Activated naive CD8-positive, alpha-beta T cell (primary cell): ENCODE results near the gene BRINP3.

Experiments
- H3K27ac Mint-ChIP-seq: one replicate; pipeline ENCODE4 v1.8.0; 2021; ENCODE audit warnings: mixed read lengths
- H3K27me3 Mint-ChIP-seq: one replicate; pipeline ENCODE4 v1.8.0; 2021; ENCODE audit warnings: mixed read lengths
- H3K36me3 Mint-ChIP-seq: one replicate; pipeline ENCODE4 v1.8.0; 2021; ENCODE audit warnings: mixed read lengths
- H3K4me1 Mint-ChIP-seq: one replicate; pipeline ENCODE4 v1.8.0; 2021; ENCODE audit warnings: low read depth, mixed read lengths
- H3K4me3 Mint-ChIP-seq: one replicate; pipeline ENCODE4 v1.8.0; 2021; ENCODE audit warnings: mild to moderate bottlenecking, mixed read lengths
- H3K9me3 Mint-ChIP-seq: one replicate; pipeline ENCODE4 v1.8.0; 2021; ENCODE audit warnings: low read depth, mixed read lengths

The BRINP3 gene

DNA sequence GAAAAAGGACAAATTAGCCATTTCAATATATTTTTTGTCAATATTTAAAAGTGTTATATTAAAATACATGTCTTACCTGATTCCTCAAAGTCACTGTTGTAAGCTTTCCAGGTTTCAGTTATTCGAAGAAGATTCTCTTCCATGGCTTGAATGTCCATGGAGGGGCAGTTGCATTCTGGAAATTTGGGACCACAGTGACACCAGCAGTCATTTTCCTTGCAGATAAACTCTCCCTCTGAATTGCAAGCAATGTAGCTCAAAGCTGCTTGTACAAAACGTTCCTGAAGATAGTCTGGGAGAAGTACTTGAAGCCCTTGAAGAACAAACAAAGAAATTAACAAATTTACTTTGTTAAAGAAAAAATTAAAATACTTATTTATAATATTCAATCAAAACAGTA, 251.7 kb downstream of the BRINP3 start:
- no peaks in the 10 kb centered on the region for H3K4me1 Mint-ChIP-seq
- H3K27ac Mint-ChIP-seq, result no peak overlapping the region
- H3K4me3 Mint-ChIP-seq, result no peak overlapping the region
- H3K9me3 Mint-ChIP-seq, result peaks cover 3% of the 10 kb centered on the region
- no peaks in the 10 kb centered on the region for H3K36me3 Mint-ChIP-seq
- H3K27me3 Mint-ChIP-seq, result no peaks in the 10 kb centered on the region

DNA sequence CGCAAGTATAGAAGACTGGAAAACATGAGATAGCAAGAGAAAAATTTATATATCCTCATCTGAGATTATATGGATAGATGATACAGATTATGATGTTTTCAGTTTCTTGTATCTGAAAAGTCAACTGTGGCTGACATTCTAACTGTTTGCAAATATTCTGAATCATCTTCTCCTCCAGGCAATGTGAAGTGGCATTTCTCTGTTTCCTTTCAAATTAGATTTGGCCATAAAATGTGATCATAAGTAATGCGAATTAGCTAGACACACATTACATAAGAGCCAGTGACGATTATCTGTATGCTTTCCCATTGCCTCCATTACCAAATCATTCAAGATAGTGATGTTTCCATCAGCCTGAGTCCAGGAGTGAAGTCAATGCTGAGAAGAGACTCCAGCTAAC, 265.2 kb downstream of the BRINP3 start:
- H3K4me1 Mint-ChIP-seq, result no peaks in the 10 kb centered on the region

DNA sequence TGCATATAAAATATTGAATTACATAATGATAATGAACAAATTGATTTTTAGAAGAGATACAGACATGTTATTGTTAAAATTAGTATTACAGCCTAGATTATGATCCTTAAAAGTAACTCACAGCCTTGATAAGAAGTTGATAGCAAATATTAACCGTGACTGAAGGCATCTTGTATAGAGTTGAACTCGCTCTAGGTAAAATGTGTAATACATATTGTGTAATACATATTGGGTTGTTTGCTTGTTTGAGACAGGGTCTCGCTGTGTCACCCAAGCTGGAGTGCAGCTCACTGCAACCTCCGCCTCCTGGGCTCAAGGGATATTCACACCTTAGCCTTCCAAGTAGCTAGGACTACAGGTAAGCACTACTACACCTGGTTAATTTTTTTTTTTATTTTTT, 269.9 kb downstream of the BRINP3 start:
- no peaks in the 10 kb centered on the region for H3K4me1 Mint-ChIP-seq
- no peaks in the 10 kb centered on the region for H3K27me3 Mint-ChIP-seq
- H3K36me3 Mint-ChIP-seq, result no peaks in the 10 kb centered on the region
- H3K27ac Mint-ChIP-seq, result no peak overlapping the region
- H3K9me3 Mint-ChIP-seq, result peaks cover 10% of the 10 kb centered on the region
- H3K4me3 Mint-ChIP-seq, result no peak overlapping the region

More for the DNA sequence above, 265.2 kb downstream of the BRINP3 start:
- H3K4me3 Mint-ChIP-seq, result no peak overlapping the region
- no peaks in the 10 kb centered on the region for H3K9me3 Mint-ChIP-seq
- H3K27ac Mint-ChIP-seq, result no peak overlapping the region
- H3K36me3 Mint-ChIP-seq, result no peaks in the 10 kb centered on the region
- H3K27me3 Mint-ChIP-seq, result no peaks in the 10 kb centered on the region

DNA sequence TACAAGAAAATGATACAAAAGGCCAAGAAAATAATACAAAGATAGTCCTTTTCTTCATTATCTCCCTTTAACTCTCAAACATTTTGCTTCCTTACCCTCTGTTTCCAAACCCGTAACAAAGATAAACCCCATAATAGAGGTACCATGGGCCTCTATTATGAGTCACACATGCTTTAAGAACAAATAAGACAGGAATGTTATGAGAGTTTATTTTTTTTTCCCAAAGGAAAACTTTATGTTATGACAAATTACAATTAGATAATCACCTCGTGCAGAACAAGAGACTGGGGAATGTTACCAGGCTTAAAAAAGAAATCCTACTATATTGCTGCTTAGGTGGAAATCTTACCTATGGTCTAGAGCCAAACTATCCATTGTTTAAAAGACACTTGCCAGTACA, 272.0 kb downstream of the BRINP3 start:
- no peaks in the 10 kb centered on the region for H3K4me1 Mint-ChIP-seq
- H3K36me3 Mint-ChIP-seq, result no peaks in the 10 kb centered on the region
- H3K27me3 Mint-ChIP-seq, result no peaks in the 10 kb centered on the region

DNA sequence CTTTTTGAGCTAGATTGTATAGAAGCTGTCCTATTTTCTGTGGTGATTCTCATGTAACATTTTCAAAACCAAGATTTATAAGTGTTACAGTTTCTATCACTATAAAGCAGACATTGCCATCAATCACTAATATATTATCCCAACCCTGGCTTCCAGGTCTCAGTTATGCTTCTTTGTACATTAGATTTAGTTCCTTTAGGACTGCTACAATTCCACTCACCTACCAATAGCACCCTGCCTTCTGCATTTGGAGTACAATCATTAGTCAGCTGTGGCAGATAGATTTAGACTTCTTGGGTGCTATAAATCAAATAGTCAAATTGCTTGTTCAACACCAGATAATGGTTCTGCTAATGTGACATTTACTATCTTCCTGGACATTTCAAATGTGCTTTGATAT, 281.6 kb downstream of the BRINP3 start:
- Mint-ChIP-seq H3K4me1 (no peaks in the 10 kb centered on the region), H3K36me3 (no peaks in the 10 kb centered on the region), H3K27me3 (no peaks in the 10 kb centered on the region), H3K9me3 (peaks cover 13% of the 10 kb centered on the region), H3K4me3 (no peak overlapping the region), H3K27ac (no peak overlapping the region)

More for the DNA sequence above, 272.0 kb downstream of the BRINP3 start:
- no peak overlapping the region for H3K4me3 Mint-ChIP-seq
- no peak overlapping the region for H3K27ac Mint-ChIP-seq
- peaks cover 15% of the 10 kb centered on the region for H3K9me3 Mint-ChIP-seq

DNA sequence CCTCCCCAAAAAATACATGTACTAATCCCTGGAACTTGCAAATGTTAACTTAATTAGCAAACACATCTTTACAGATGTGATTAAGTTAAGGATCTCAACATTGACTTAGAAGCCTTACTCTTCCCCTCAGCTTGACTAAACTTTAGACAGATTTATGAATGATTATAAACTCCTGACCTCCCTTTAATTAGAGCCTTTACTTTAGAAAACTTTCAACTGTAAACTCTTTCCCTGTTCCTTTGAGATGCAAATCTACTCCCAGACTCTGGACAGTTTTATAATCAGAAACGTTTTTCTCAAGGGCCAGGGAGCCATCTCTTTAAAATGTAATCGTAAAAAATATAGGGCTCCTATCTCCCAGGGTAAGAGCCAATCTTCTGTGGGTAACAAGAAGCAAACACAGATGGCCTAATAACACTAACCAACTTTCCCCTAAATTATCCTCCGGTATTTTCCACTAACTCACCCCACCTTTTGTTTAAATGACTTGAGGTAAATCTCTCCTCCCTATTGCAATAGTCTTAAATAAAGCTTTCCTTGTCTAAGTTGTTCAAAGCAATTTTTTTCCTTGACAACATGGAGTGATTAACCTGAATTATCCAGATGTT, 284.1 kb downstream of the BRINP3 start:
- Mint-ChIP-seq H3K27me3 (no peaks in the 10 kb centered on the region), H3K27ac (no peak overlapping the region), H3K9me3 (peaks cover 2% of the 10 kb centered on the region), H3K36me3 (no peaks in the 10 kb centered on the region), H3K4me3 (no peak overlapping the region), H3K4me1 (no peaks in the 10 kb centered on the region)

DNA sequence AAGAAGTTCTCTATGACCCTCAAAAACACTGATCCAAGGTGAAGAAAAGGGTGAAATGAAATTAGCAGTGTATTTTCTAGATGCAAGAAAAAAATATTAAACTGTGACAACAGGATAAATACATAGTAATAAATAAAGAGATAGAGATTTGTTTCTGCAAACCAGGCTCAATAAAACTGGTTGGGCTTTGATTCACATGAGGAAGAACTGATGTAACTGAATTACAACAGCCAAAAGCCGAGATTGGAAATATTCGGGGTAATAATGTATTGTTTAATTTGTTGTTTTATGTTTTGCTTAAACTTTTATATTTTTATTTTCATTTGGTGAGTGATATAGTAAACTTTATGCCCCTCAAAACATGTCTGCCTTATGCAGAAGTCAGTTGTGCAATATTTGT, 285.0 kb downstream of the BRINP3 start:
- no peak overlapping the region for H3K4me3 Mint-ChIP-seq
- no peaks in the 10 kb centered on the region for H3K27me3 Mint-ChIP-seq
- H3K36me3 Mint-ChIP-seq, result no peaks in the 10 kb centered on the region
- H3K9me3 Mint-ChIP-seq, result peaks cover 4% of the 10 kb centered on the region
- no peak overlapping the region for H3K27ac Mint-ChIP-seq
- H3K4me1 Mint-ChIP-seq, result no peaks in the 10 kb centered on the region

DNA sequence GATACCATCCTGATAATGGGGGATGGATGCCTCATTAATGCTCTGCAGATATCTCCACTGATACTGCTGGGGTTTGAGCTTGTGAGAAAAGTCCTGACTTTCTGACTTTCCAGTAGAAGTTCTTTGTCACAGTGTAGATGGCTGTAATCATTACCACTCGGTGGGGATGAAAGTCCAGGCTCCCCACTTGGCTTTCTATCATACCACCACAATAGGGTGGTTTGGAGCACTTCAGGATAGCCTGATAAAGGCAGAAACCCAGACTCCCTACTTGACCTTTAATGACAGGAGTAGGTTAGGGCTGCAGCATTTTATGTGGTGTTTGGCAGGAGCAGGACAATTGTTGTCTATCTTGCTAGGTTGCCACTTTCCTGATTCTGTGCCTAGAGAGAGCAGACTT, 294.1 kb downstream of the BRINP3 start:
- H3K27me3 Mint-ChIP-seq, result no peaks in the 10 kb centered on the region
- no peaks in the 10 kb centered on the region for H3K4me1 Mint-ChIP-seq
- H3K36me3 Mint-ChIP-seq, result no peaks in the 10 kb centered on the region
- peaks cover 23% of the 10 kb centered on the region for H3K9me3 Mint-ChIP-seq
- no peak overlapping the region for H3K27ac Mint-ChIP-seq
- no peak overlapping the region for H3K4me3 Mint-ChIP-seq

DNA sequence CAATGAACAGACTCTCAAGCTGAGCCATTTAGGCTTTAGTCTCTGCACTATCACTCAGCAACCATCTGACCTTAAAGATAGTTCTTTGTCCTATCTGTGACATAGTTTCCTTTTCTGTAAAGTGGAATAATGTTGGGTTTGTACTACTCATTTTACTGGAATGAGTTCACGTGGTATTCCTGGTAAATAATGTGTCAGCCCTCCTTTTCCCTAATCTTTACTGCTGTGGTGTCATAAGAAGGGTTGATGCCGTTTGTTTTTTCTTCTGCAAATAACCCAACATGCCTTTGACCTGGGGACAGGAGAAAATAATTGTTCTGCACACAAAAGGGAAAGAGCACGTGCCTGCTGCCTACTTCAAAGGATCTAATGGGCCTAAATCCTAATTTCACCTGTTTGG, 297.8 kb downstream of the BRINP3 start:
- no peaks in the 10 kb centered on the region for H3K4me1 Mint-ChIP-seq

DNA sequence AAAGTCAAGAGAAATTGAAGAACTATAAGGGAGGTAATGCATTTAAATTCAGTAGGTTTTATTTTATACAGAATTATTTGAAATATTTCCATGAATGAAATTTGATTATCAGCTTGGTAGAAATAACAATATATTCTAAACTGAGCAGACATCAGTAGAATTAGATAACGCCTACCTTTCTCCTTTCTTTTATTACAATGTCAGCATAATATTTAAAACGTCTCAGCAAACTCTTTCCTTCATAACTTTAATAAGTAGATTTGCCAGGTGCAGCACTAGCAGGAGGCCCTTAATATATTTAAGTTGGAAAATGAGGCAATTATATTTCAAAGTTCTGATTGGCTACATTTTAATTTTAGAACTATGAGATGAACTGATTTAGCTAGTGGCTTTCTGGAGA, 298.8 kb downstream of the BRINP3 start:
- no peaks in the 10 kb centered on the region for H3K4me1 Mint-ChIP-seq
- H3K9me3 Mint-ChIP-seq, result peaks cover 19% of the 10 kb centered on the region
- no peak overlapping the region for H3K4me3 Mint-ChIP-seq
- H3K27ac Mint-ChIP-seq, result no peak overlapping the region
- no peaks in the 10 kb centered on the region for H3K36me3 Mint-ChIP-seq
- H3K27me3 Mint-ChIP-seq, result no peaks in the 10 kb centered on the region

More for the DNA sequence above, 297.8 kb downstream of the BRINP3 start:
- peaks cover 20% of the 10 kb centered on the region for H3K9me3 Mint-ChIP-seq
- no peak overlapping the region for H3K27ac Mint-ChIP-seq
- H3K36me3 Mint-ChIP-seq, result no peaks in the 10 kb centered on the region
- H3K27me3 Mint-ChIP-seq, result no peaks in the 10 kb centered on the region
- no peak overlapping the region for H3K4me3 Mint-ChIP-seq

DNA sequence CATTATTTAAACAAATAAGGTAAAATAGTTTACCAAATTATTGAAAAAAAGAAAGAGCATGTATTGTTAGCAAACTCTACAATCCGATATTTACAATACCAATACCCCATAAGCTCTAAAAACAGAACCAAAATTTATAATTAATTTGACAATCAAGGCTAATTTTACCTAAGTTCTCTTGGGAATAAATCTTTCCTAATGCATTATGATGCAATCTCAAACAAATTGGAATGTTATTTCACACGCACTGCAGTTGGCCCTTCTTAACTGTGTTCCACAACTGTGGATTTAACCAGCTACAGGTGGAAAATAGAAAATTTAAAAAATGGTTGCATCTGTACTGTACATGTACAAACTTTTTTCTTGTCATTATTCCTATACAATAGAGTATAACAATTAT, 300.1 kb downstream of the BRINP3 start:
- no peak overlapping the region for H3K27ac Mint-ChIP-seq
- no peak overlapping the region for H3K4me3 Mint-ChIP-seq
- H3K27me3 Mint-ChIP-seq, result no peaks in the 10 kb centered on the region
- no peaks in the 10 kb centered on the region for H3K36me3 Mint-ChIP-seq
- H3K9me3 Mint-ChIP-seq, result peaks cover 20% of the 10 kb centered on the region
- no peaks in the 10 kb centered on the region for H3K4me1 Mint-ChIP-seq

DNA sequence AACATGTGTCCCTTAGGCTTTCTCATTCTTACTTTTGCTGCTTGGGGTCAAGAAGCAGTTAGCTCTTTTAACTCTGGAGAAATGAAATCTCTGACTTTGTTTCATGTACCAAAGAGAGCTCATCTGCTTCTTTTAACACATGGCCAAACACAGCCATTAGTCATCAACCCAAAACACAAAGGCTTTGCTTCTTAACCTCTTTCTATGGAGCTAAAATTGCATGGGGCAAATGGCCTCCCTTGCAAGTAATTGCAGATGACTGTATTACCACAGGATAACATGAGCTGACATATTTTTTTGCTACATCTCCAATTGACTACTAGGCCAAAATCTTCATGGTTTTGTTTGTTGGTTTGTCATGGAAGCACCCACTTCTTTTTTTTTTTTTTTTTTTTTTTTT, 300.9 kb downstream of the BRINP3 start:
- H3K36me3 Mint-ChIP-seq, result no peaks in the 10 kb centered on the region
- H3K9me3 Mint-ChIP-seq, result peaks cover 15% of the 10 kb centered on the region
- H3K27ac Mint-ChIP-seq, result no peak overlapping the region
- no peaks in the 10 kb centered on the region for H3K4me1 Mint-ChIP-seq
- H3K27me3 Mint-ChIP-seq, result no peaks in the 10 kb centered on the region
- no peak overlapping the region for H3K4me3 Mint-ChIP-seq

DNA sequence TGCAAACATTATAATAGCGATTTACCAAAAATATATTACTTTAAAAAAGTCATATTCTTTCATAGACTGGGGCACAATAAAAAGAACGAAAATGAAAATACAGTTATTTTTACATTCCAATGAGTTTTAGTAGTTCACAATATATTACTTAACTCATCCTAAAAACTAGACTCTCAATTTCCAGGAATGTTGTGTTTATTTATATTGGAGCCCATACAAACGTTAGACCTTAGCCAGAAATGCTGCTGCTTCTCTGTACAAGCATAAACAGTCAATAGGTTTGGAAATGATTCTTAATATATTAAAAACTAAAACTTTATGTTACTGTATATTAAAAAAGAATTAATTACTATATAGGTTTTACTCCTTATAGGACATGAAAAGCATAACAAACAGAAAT, 302.3 kb downstream of the BRINP3 start:
- Mint-ChIP-seq H3K27me3 (no peaks in the 10 kb centered on the region), H3K4me1 (no peaks in the 10 kb centered on the region), H3K4me3 (no peak overlapping the region), H3K27ac (no peak overlapping the region), H3K36me3 (no peaks in the 10 kb centered on the region), H3K9me3 (peaks cover 15% of the 10 kb centered on the region)

DNA sequence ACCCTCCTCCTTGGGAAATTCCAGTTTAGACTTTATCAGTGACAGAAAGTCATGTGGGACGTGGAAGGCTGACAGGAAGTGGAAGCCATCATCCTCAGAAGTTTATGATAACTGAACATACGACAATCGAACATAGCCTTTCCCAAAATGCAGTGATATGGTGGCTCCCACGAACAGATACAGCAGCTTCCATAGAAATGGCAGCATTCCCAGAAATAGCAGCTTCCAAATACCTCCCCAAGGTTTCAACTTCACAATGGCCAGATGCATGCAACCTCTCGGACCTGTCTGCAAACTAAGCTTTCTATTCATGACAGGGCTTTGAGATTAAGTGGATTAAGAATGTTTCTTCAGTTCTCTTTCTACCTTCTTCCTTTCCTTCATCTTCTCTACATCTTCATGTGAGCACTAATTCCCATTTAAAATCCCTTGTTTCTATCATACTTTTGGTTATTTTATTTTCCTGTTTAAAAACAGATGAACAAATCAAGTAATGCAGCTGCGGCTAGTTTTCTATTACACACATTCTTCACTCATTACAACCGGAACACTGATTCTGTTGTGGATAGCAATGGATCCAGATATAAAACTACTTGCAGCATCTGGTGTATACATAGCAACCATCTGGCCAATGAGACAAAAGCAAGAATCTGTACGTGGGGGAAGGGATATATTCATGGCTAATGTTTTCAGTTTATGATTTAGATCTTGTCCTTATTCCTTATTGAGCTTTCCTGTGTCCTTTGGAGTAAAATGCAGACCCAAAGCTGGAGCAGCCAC, 304.8 kb downstream of the BRINP3 start:
- Mint-ChIP-seq H3K4me1 (no peaks in the 10 kb centered on the region), H3K36me3 (no peaks in the 10 kb centered on the region), H3K9me3 (peaks cover 14% of the 10 kb centered on the region), H3K27me3 (no peaks in the 10 kb centered on the region), H3K27ac (no peak overlapping the region), H3K4me3 (no peak overlapping the region)

DNA sequence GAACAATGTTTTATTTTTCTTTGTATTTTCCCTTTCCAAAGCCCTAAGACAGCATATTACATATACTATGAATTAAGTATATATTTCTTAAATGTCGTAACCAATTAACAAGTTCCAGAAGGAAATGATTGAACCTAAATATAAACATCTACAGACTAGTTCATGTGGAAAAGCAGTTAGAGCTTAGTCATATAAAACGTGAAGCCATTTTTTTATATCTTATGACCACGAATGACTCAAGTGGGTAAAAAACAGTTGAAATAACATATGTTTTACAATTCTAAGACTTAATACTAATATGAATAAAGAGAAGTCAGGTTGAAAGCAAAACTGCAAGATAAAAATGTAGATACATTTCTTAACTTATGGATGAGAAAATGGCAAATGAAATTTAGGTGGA, 307.3 kb downstream of the BRINP3 start:
- H3K4me1 Mint-ChIP-seq, result no peaks in the 10 kb centered on the region
- H3K27ac Mint-ChIP-seq, result no peak overlapping the region
- no peaks in the 10 kb centered on the region for H3K36me3 Mint-ChIP-seq
- H3K27me3 Mint-ChIP-seq, result no peaks in the 10 kb centered on the region
- H3K4me3 Mint-ChIP-seq, result no peak overlapping the region
- H3K9me3 Mint-ChIP-seq, result peaks cover 18% of the 10 kb centered on the region
